ENCODE measurements around the gene RANBP3.

RANBP3 gene

GRCh38 chr19:6017576-6017975 lies 39.6 kb upstream of the RANBP3 start:
- no peak for TF ChIP-seq CTCF (IDR thresholded peaks at IDR 0.05)
- Mint-ChIP-seq H3K27me3 (ENCODE audit: low read depth, poor library complexity) (peaks cover 36% of the 10 kb centered on the region), H3K27ac (no peak overlapping the region), H3K9me3 (no peaks in the 10 kb centered on the region), H3K4me1 (peaks cover 37% of the 10 kb centered on the region), H3K36me3 (ENCODE audit: low read depth) (no peaks in the 10 kb centered on the region), H3K4me3 (no peak overlapping the region)
- DNase-seq, result no peak

GRCh38 chr19:6015841-6016545 lies 38.1 kb upstream of the RANBP3 start:
- Mint-ChIP-seq H3K4me1 (peaks cover 39% of the 10 kb centered on the region), H3K27me3 (ENCODE audit: low read depth, poor library complexity) (peaks cover 24% of the 10 kb centered on the region), H3K9me3 (no peaks in the 10 kb centered on the region), H3K27ac (no peak overlapping the region), H3K36me3 (ENCODE audit: low read depth) (no peaks in the 10 kb centered on the region), H3K4me3 (no peak overlapping the region)
- DNase-seq, result no peak
- TF ChIP-seq CTCF (IDR thresholded peaks at IDR 0.05), result no peak

- peaks cover 7% of the 10 kb centered on the region for H3K36me3 Mint-ChIP-seq (ENCODE audit: low read depth)
- H3K4me3 Mint-ChIP-seq, result no peak overlapping the region
- no peaks in the 10 kb centered on the region for H3K9me3 Mint-ChIP-seq
- H3K27me3 Mint-ChIP-seq (ENCODE audit: low read depth, poor library complexity), result peaks cover 21% of the 10 kb centered on the region
- no peak for DNase-seq
- H3K27ac Mint-ChIP-seq, result no peak overlapping the region
- peaks cover 46% of the 10 kb centered on the region for H3K4me1 Mint-ChIP-seq
- TF ChIP-seq CTCF (IDR thresholded peaks at IDR 0.05), result no peak
Observed at GRCh38 chr19:6014551-6015135, 36.7 kb upstream of the RANBP3 start.

GRCh38 chr19:6012426-6013170 lies 34.7 kb upstream of the RANBP3 start:
- no peaks in the 10 kb centered on the region for H3K9me3 Mint-ChIP-seq
- H3K27me3 Mint-ChIP-seq (ENCODE audit: low read depth, poor library complexity), result peaks cover 8% of the 10 kb centered on the region
- H3K27ac Mint-ChIP-seq, result peak overlapping the region; percentile 33
- no peak for TF ChIP-seq CTCF (IDR thresholded peaks at IDR 0.05)
- H3K36me3 Mint-ChIP-seq (ENCODE audit: low read depth), result peaks cover 9% of the 10 kb centered on the region
- DNase-seq, result no peak
- peak overlapping the region; percentile 63 for H3K4me3 Mint-ChIP-seq
- peaks cover 46% of the 10 kb centered on the region for H3K4me1 Mint-ChIP-seq

- Mint-ChIP-seq H3K9me3 (no peaks in the 10 kb centered on the region), H3K36me3 (ENCODE audit: low read depth) (peaks cover 13% of the 10 kb centered on the region), H3K4me1 (peaks cover 46% of the 10 kb centered on the region), H3K4me3 (peak overlapping the region; percentile 63), H3K27ac (peak overlapping the region; percentile 33), H3K27me3 (ENCODE audit: low read depth, poor library complexity) (peaks cover 7% of the 10 kb centered on the region)
- no peak for TF ChIP-seq CTCF (IDR thresholded peaks at IDR 0.05)
- DNase-seq, result no peak
Observed at GRCh38 chr19:6011794-6012193, 33.9 kb upstream of the RANBP3 start.

All from nephron progenitor cell (in vitro differentiated cells).